ENCODE measurements around the gene H2AZ2.

Gene H2AZ2

DNA sequence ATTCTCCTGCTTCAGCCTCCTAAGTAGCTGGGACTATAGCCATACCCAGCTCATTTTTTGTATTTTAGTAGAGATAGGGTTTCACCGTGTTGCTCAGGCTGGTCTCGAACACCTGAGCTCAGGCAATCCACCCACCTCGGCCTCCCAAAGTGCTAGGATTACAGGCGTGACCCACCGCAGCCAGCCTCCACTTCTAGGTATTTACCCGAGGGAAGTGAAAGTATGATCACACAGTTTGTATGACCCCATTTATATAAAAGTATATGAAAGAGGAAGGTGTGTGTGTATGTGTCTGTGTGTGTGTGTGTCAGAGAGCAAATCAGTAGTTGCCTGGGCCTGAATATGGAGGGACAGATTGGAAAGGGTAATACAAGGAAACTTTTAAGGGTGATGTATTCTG is 39.4 kb upstream of the H2AZ2 start:
- TF ChIP-seq, protein P1, sequence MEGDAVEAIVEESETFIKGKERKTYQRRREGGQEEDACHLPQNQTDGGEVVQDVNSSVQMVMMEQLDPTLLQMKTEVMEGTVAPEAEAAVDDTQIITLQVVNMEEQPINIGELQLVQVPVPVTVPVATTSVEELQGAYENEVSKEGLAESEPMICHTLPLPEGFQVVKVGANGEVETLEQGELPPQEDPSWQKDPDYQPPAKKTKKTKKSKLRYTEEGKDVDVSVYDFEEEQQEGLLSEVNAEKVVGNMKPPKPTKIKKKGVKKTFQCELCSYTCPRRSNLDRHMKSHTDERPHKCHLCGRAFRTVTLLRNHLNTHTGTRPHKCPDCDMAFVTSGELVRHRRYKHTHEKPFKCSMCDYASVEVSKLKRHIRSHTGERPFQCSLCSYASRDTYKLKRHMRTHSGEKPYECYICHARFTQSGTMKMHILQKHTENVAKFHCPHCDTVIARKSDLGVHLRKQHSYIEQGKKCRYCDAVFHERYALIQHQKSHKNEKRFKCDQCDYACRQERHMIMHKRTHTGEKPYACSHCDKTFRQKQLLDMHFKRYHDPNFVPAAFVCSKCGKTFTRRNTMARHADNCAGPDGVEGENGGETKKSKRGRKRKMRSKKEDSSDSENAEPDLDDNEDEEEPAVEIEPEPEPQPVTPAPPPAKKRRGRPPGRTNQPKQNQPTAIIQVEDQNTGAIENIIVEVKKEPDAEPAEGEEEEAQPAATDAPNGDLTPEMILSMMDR (IDR thresholded peaks at IDR 0.05) = no peak

- TF ChIP-seq, protein P1 (IDR thresholded peaks at IDR 0.05) = no peak
Observed at GRCh38 chr7:44885394-44886317, 37.8 kb upstream of the H2AZ2 start, which contains the start of gene PURB. Gene PURB, minus strand, starts transcription at chr7:44885530. Its CDS starts 182 bp downstream, at chr7:44885348.

GRCh38 chr7:44884621-44885393 is 36.9 kb upstream of the H2AZ2 start:
- TF ChIP-seq, protein P1 (IDR thresholded peaks at IDR 0.05) = no peak

GRCh38 chr7:44883961-44884620 is 36.2 kb upstream of the H2AZ2 start:
- TF ChIP-seq, protein P1 (IDR thresholded peaks at IDR 0.05) = no peak

- TF ChIP-seq, protein P1 (IDR thresholded peaks at IDR 0.05) = no peak
Observed at GRCh38 chr7:44882899-44883298, 35.0 kb upstream of the H2AZ2 start.

DNA sequence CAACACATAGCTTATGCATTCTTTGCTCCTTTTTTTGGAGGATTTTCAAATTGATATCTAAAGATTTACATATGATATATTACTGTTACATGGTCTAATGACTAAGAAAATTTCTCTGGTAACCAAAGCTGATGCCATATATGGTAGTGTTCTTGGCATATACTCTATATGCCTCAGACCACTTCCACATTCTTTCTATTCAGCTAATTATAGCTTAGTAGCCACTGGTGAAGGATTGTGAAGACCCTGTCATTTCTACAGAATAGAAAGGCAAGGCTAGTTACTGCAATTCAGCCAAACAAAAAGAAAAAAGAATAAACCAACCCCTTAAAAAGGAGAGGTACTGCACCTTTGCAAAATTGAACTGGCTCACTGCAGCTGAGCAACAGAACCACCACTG is 33.7 kb upstream of the H2AZ2 start:
- TF ChIP-seq, protein P1 (IDR thresholded peaks at IDR 0.05) = no peak

- TF ChIP-seq, protein P1 (IDR thresholded peaks at IDR 0.05) = no peak
Observed at GRCh38 chr7:44881066-44881600, 33.2 kb upstream of the H2AZ2 start.
